Calu3 (cell line): ENCODE results near the gene MORF4L1. TPM values are rescaled to one million over a fixed set of nuclear protein-coding genes. Genes with fewer than 3 reads are reported as not detected.
A peak's percentile ranks its signal among the peaks of the same experiment; 100 is the strongest.
"Not testable (repeated sequence)": the region's sequence is repeated elsewhere in the genome, so short reads cannot be mapped to it uniquely, and the experiment has no call there.

Source experiments
- BruUV-seq: library from RNA; stranded (reverse); fragments of 400-500 nt; replicated peaks from 2 replicates; lab custom pipeline; 2021; lab: Mats Ljungman, UMichigan
- CTCF ChIA-PET: fragments of 300-600 bp; sonication (Branson Sonifier 250); formaldehyde crosslinking; loops from one replicate; lab custom pipeline; 2022; ENCODE audit warnings: antibody characterized with exemption; lab: Charles Lee
- DNase-seq: peaks from one replicate; pipeline ENCODE4 v3.0.0; 2022
- H3K27ac Mint-ChIP-seq: one replicate; pipeline ENCODE4 v1.8.0; 2022; ENCODE audit warnings: mixed read lengths; ENCODE audit not compliant: unreplicated experiment
- H3K27me3 Mint-ChIP-seq: one replicate; pipeline ENCODE4 v1.8.0; 2022; ENCODE audit warnings: mixed read lengths; ENCODE audit not compliant: unreplicated experiment
- H3K36me3 Mint-ChIP-seq: one replicate; pipeline ENCODE4 v1.8.0; 2022; ENCODE audit warnings: mild to moderate bottlenecking, moderate library complexity, mixed read lengths; ENCODE audit not compliant: insufficient read depth, unreplicated experiment
- H3K4me1 Mint-ChIP-seq: one replicate; pipeline ENCODE4 v1.8.0; 2022; ENCODE audit warnings: mild to moderate bottlenecking, low read depth, mixed read lengths; ENCODE audit not compliant: unreplicated experiment
- H3K4me3 Mint-ChIP-seq: one replicate; pipeline ENCODE4 v1.8.0; 2022; ENCODE audit warnings: mild to moderate bottlenecking, low read depth, moderate library complexity, mixed read lengths; ENCODE audit not compliant: unreplicated experiment
- H3K9me3 Mint-ChIP-seq: one replicate; pipeline ENCODE4 v1.8.0; 2022; ENCODE audit warnings: low read depth, mixed read lengths; ENCODE audit not compliant: unreplicated experiment
- CTCF ChIP-seq: fragments of 200-600 bp; IDR thresholded peaks from one replicate; pipeline ENCODE4 v1.8.0; 2022; ENCODE audit warnings: antibody characterized with exemption; ENCODE audit not compliant: unreplicated experiment
- intact Hi-C: fragments of 100-400 bp; cut with micrococcal nuclease; formaldehyde crosslinking; loops from one replicate; pipeline ENCODE4 v1.10.0; 2022; ENCODE audit not compliant: unreplicated experiment
- total RNA-seq: library from RNA; stranded (reverse); gene quantifications from 2 replicates; pipeline ENCODE4 v1.2.3, GENCODE V29; 2022

MORF4L1 gene
- total RNA-seq, 1 experiment from 2014 or later = 335 TPM

- Mint-ChIP-seq H3K27ac (no peak overlapping the region), H3K4me3 (no peak overlapping the region), H3K36me3 (peaks cover 12% of the 10 kb centered on the region), H3K4me1 (no peaks in the 10 kb centered on the region), H3K27me3 (no peaks in the 10 kb centered on the region), H3K9me3 (no peaks in the 10 kb centered on the region)
- intact Hi-C loops = loop anchor here (10.0 kb wide), 1 partner anchor 52 kb away; the partner anchor contains the start of gene ADAMTS7
- DNase-seq = no peak
- CTCF ChIA-PET = no interaction called here
- TF ChIP-seq CTCF = no peak
- BruUV-seq = no TSS peak
Measured at GRCh38 chr15:78866803-78867202, 5.9 kb upstream of the MORF4L1 start.

GRCh38 chr15:78868366-78868765 is 4.3 kb upstream of the MORF4L1 start:
- CTCF ChIA-PET = no interaction called here
- H3K27me3 Mint-ChIP-seq = no peaks in the 10 kb centered on the region
- H3K9me3 Mint-ChIP-seq = no peaks in the 10 kb centered on the region
- intact Hi-C loops = loop anchor here (10.0 kb wide), 1 partner anchor 54 kb away; the partner anchor contains the start of gene ADAMTS7
- no peak for DNase-seq
- no peak for TF ChIP-seq CTCF
- no peak overlapping the region for H3K27ac Mint-ChIP-seq
- H3K4me3 Mint-ChIP-seq = no peak overlapping the region
- H3K36me3 Mint-ChIP-seq = peaks cover 28% of the 10 kb centered on the region
- no peaks in the 10 kb centered on the region for H3K4me1 Mint-ChIP-seq
- BruUV-seq = no TSS peak

GRCh38 chr15:78871483-78872127 is 1.1 kb upstream of the MORF4L1 start:
- not testable (repeated sequence) for H3K4me3 Mint-ChIP-seq, BruUV-seq
- H3K27ac Mint-ChIP-seq = peak overlapping the region; percentile 96

GRCh38 chr15:78872972-78873792 is 492 bp downstream of the MORF4L1 start:
- H3K27ac Mint-ChIP-seq = peak overlapping the region; percentile 96
- H3K4me3 Mint-ChIP-seq = peak overlapping the region; percentile 78
- peak; percentile 41 for TF ChIP-seq CTCF
- CTCF ChIA-PET = interaction anchor here (0.6 to 1.8 kb wide), 11 partner anchors 13 to 650 kb away, joined by 3 to 8 read pairs (median 3); partner anchors contain the start of genes ADAMTS7 and PSMA4
- no peaks in the 10 kb centered on the region for H3K27me3 Mint-ChIP-seq
- BruUV-seq = no TSS peak
- peaks cover 55% of the 10 kb centered on the region for H3K36me3 Mint-ChIP-seq
- no peaks in the 10 kb centered on the region for H3K9me3 Mint-ChIP-seq
- peak; percentile 90 for DNase-seq
- intact Hi-C loops = no loop called here
- H3K4me1 Mint-ChIP-seq = peaks cover 25% of the 10 kb centered on the region

More at GRCh38 chr15:78871483-78872127, 1.1 kb upstream of the MORF4L1 start:
- peaks cover 51% of the 10 kb centered on the region for H3K36me3 Mint-ChIP-seq
- H3K9me3 Mint-ChIP-seq, intact Hi-C loops, H3K27me3 Mint-ChIP-seq, DNase-seq, CTCF ChIA-PET: not testable (repeated sequence)
- H3K4me1 Mint-ChIP-seq = peaks cover 13% of the 10 kb centered on the region
